Spleen (tissue), 7 donors: ENCODE data around the gene SEC14L2.

ENCODE experiments used
- CTCF ChIP-seq, 11 experiments: fragments of 200-600 bp in 7 of 11; fragments of 450-650 bp in 4 of 11; sonication (generic) in 4 of 11; IDR thresholded peaks in 8 of 11; conservative IDR thresholded peaks in 3 of 11; 1 replicate in 7 of 11; 2 replicates in 4 of 11; pipeline versions ENCODE4 v1.4.0 to v1.8.0; 2016 to 2021; ENCODE audit warnings: antibody characterized with exemption in 11 of 11, inconsistent platforms in 4 of 11, mild to moderate bottlenecking in 1 of 11
- POLR2A ChIP-seq, 3 donors: fragments of 450-650 bp; IDR thresholded peaks; one replicate each; pipeline ENCODE4 v1.5.1; 2017; ENCODE audit warnings: antibody characterized with exemption in 3 of 3, mild to moderate bottlenecking in 1 of 3
- POLR2AphosphoS5 ChIP-seq, 3 donors: sonication (generic); formaldehyde crosslinking; IDR thresholded peaks; one replicate each; pipeline ENCODE4 v1.5.1; 2017; ENCODE audit warnings: antibody characterized with exemption in 3 of 3
- donor health status: DM: no; HTN: no; CAD: no; lungs with moderate emphysema.
- donor health status: DM: no; HTN: no; CAD: no.
- donor health status: DM: no; HTN: no; CAD: no.

DNA sequence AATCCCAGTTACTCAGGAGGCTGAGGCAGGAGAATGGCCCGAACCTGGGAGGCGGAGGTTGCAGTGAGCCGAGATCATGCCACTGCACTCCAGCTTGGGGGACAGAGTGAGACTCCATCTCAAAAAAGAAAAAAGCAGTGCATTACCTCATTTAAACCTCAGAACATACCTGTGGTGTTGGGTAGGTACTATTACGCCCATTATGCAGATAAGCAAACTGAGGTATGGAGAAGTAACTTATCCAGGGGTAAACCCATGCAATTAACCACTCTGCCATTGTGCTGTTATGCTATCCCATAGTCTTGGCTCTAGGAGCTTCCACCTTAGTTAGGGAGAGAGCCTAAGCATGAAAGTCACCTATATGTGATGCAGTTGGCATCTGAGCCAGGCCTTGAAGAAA lies 77.3 kb downstream of the SEC14L2 start:
- no peak for TF ChIP-seq POLR2A (IDR thresholded peaks at IDR 0.05)
- no peak for TF ChIP-seq CTCF (IDR thresholded peaks at IDR 0.05 in 8 of 11, conservative IDR thresholded peaks at IDR 0.05 in 3 of 11)
- no peak for TF ChIP-seq POLR2AphosphoS5 (IDR thresholded peaks at IDR 0.05)
